Stimulated activated CD4-positive, alpha-beta T cell treated with anti-CD3 and anti-CD28 coated beads, Interleukin-1b, Interleukin-23, amount 100 ng/mL, for 48 hours (primary cell): ENCODE measurements around the gene MAST4.
"Not testable (repeated sequence)": the region's sequence is repeated elsewhere in the genome, so short reads cannot be mapped to it uniquely, and the experiment has no call there.

Source experiments
- DNase-seq: peaks from one replicate; pipeline ENCODE4 v3.0.0-alpha.2; 2020

The MAST4 gene

DNA sequence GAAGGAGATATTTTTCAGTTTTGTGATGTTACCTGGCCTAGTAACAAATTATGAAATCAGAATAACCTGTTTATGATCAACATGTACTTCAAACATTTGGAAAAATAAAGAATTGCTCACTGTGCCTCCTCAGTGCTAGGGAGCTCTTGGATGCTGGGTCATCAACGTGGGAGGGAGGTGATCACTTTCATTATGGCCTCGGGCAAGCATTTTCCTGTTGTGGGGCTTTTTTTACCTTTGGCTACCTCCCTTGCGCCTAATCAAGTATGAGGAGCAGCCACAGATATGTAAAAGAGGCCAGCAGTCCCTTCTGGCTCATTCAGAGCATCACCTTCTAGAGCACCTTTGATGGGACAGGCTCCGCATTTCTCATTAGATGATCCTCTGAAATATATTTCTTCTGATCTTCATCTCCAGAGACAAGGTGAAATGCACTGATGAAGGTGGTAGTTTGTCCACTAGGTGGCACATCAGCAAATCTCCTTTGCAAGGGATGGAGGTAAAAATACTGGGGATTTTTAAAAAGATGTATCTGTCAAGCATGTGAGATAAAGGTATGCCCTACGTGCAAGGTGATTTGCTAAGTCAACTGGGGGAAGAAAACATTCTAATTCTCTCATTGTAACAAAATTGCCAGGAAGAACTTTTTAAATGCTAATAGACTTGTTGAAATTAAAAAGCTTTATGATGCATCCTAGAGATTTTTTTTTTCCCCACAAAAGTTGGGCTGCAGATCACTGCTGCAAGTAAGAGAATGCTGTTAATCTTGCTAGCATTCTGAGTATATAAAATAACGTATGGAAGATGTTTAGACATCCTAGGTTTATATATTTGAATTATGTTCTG, 218.2 kb downstream of the MAST4 start:
- peak; percentile 27 for DNase-seq

DNA sequence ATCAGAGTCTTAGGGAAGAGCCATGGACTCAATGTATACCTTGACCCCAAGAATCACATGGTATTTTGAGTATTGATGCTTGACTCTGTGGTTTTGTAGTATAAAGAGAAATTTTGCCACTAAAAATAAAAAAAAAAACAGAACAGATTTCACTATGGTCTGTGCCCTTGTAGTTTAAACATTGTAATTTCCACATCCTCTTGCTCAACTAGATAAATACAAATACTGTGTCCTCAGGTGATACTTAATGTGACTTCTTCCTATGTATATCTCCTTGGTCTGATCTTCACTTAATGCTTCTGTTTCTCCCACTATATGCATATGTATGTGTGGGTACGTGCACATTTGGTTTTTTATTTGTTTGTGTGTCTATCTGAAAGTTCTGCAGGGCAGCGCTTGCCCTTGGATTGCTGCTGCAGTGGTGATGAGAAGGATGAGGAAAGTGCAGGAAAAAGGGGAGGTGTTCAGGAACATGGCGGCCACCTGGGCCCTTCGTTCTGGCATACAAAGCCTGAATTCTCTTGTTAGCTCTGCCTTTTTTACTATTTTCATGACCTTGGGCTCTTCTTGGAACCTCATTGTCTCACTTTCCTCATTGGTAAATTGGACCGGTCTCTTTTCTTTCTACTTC, 222.2 kb downstream of the MAST4 start:
- no peak for DNase-seq

DNA sequence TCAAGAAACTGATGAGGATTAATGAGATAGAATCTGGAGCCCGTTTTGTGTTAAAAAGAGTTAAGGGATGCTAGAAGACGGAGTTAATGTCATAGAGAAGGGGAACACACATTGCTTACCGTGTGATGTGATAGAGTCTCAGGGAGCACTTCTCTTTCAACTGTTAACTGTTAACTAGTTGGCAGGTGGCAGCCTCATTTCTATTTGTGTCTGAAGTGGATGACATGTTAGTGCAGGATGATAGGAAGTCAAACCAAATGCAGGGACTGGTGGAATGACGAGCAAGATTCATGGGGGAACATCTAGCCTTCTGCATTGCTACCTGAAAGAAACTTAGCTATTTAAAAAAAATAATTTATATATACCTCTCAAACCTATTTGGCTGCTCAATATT, 222.7 kb downstream of the MAST4 start:
- no peak for DNase-seq

DNA sequence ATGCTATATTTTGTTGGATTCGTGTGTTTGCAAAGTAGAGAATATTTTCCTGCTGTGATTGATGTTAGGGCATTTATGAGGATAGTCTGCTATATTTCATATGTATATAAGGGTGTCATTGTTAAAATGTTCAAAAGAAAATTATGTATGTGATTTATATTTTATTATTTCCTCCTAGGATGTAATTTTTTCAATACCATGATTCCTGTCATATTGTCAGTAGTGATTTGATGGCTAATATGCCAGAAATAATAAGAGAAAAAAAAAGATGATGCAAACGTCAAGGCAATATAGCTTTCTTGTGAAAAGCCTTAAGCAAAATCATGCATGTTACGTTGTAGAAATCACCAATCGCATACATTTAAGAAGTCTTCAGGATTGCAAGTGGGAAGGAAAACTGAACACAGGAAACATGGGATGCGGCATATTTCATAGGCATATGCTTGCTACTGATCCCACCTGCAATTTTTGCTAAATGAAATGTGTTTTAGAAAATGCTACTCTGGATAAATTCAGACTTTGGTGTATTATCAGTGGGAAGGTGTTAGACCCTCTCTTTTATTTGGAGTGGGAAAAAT, 224.5 kb downstream of the MAST4 start:
- DNase-seq = no peak

DNA sequence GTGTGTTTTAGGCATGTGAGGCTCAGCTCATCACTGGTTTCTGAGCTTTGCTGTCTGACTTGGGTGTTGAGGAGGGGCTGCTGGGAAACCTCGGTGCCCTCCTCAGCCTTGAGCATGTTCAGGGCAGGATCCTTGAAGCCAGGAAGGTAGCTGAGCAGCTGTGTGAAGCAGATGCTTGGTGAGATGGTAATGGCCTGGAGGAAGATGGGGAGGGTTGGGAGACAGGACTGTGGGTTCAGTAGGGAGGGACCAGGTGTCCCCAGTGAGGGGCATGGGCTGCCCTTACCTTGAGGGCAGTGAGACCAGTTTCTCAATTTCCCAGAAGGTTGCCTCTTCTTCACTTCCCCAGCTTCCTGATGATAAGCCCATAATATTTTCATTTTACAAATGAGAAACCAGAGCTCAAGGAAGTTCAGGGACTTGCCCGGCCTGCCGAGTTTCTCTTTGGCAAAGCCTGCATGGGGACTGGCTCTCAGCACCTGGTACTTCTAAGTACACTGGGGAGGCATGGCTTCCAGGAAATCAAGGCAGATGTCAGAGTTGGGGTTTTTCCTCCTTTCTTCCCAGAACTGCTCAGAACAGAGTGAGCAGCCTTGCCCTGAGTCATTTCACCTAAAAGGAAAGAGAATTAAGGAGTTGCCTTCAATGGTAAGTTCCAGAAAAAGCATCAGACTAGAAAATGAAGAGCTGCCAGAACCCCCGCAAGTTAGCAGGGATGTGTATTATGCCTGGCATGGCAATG, 225.7 kb downstream of the MAST4 start:
- peak; percentile 43 for DNase-seq

DNA sequence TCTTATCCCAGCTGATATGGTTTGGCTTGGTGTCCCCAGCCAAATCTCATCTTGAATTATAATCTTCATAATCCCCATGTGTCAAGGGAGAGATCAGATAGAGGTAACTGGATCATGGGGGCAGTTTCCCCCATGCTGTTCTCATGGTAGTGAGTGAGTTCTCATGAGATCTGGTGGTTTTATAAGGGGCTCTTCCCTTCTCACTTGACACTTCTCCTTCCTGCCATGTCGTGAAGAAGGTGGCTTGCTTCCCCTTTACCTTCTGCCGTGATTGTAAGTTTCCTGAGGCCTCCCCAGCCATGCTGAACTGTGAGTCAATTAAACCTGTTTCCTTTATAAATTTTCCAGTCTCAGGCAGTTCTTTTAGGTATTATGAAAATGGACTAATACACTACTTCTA, 226.7 kb downstream of the MAST4 start:
- not testable (repeated sequence) for DNase-seq

DNA sequence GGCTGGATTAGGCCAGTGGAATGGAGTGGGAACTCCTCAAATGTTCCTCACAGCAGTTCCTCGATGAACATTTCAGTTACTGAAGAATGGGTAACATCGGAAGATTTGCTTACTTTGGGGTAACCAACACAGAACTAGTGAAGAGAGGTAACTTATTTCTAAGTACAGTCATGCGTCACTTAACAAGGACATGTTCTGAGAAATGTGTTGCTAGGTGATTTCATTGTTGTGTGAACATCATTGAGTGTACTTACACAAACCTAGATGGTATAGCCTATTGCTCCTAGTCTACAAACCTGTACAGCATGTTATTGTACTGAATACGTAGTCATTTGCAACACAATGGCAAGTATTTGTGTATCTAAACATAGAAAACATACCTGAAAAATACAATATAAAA, 228.3 kb downstream of the MAST4 start:
- DNase-seq = no peak

DNA sequence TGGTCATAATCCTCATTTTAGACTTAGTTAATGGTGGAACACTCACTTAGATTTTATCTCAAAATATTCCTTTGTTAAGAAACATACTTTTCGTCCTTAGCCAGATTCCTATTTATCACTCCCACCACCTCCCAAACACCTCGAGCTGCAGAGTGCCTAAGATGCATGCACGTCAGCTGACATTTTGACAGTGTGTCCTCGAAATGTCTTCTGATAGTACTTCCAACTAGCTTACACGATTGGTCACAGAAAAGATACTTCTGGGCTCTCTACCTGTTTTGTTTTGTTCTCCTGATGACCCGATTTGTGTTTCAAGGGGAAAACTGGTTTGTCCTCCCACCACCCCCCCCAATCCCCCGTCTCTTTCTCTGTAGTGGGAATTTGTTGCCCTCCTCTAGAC, 230.1 kb downstream of the MAST4 start:
- no peak for DNase-seq

DNA sequence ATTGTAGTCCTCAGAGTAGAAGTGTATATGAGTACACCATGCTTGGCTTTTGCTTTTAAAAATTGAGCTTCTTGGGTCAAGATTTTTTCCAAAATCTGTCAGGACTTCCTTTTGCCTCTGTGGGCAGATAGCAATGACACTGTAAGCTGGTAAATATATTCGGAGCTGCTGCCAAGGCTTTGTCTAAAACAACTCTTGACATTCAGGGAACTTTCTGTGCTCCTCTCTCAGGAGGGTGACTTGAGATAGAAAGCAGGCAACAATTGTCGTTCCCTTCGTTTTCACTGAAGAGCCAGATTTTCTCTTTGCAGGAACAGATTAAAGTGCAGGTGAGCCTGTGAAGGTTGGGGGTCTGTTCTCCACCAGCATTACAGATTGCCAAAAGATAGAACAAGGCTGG, 230.5 kb downstream of the MAST4 start:
- DNase-seq = no peak

DNA sequence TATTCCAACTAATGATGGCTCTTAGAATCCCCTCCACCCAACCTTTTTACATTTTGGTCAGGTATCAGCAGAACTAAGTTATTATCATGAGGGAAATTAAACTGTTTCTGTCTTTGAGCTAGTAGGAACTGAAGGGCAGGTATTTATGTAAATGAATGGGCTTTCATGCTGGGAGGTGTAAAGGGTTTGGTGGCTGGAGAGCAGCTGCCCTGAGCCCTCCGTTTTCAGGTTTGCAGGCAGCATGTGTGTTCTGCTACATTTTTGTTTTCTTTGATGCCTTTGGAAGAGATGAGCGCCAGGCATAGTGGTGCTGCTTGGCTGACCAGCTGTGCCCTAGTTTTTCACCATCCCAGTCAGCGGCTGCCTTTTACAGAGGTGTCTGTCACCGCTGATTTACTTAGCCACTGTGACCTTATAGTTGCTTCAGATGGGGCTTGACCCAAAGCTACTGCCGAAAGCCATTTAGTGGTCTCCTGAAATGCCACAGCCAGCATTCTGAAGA, 231.9 kb downstream of the MAST4 start:
- DNase-seq = no peak

DNA sequence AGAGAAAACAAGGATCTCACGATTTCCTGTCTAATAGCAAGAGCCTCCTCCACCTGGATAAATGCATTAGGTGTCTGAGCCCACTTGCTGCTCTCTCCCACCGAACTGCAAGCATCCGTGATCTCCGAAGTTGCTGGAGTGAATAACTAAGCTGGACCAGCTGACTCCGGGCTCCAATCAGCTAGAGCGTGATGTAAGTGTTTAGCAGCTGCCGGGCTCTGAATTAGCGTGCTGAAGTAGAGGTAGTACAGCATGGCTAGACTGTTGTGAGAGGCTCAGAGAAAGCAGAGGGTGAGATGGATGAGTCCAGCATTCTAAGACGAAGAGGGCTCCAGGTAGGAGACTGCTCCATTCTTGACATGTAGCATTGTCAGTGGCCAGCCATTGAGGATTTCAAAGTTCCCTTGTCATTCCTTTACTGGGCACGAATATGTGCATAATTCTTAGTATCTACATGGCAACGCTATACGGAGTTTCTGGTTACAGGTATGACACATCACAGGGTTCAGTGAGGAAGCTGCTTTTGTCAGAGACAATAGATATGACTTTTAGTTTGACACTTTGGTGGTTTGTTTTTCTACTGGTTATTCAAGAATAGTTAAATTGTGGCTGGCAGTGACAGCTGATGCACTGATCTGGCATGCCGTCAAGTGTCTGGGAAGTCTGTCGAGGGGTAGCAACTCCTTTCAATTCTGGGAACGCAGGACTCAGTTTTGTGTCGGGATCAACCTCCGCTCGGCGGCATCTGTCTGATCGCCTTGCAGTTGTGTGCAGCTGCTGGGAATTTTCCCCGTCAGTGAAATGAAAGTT, 232.6 kb downstream of the MAST4 start:
- DNase-seq = peak; percentile 72

DNA sequence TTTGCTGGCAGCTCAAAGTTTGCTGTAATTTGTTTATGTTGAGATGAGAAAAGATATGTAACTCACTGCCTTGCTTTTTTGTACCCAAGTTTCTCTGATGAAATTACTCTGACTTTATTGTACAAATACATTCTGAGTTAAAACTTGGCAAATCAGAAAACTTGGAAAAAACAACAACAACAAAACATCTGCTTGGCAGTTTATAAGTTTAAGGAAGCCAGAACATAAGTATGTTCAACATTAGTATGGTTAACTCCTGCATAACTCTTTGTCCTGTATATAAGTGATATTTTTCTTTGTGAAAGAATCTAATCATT, 233.1 kb downstream of the MAST4 start:
- DNase-seq = no peak

DNA sequence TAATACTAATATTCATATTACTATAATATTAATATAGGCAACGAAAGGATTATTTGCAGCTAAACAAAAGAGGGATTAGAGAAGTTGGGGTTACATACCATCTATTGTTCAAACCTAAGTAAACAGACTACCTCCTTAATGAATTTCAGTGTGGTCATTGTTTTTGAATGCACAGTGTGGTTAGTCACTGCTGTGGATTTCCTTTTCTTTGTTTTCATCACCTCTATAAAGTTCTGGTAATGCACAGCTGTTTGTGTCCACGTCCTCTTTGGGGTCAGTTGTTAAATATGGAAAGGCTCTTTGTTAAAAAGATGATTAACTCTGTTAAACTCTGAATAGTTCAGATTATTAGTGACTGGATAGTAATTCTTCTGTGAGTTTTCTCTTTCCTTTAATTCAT, 233.6 kb downstream of the MAST4 start:
- DNase-seq = no peak

DNA sequence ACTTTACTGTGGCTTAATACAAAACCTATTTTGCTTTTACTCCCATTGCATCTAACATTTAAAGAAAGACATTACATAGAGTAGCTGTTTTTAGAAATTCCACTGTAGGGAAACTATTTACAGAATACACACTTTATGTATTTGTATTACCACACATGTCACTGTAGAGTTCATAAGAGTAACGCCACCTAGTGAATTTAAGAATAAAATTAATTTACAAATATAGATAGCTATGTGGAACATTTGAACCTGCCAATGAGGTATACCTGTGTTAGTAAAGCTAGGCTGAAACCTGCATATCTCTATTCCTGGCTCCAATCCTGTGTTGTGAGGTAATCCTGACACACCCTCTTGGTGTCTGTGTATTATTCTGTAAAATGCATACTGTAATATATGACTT, 234.4 kb downstream of the MAST4 start:
- no peak for DNase-seq

DNA sequence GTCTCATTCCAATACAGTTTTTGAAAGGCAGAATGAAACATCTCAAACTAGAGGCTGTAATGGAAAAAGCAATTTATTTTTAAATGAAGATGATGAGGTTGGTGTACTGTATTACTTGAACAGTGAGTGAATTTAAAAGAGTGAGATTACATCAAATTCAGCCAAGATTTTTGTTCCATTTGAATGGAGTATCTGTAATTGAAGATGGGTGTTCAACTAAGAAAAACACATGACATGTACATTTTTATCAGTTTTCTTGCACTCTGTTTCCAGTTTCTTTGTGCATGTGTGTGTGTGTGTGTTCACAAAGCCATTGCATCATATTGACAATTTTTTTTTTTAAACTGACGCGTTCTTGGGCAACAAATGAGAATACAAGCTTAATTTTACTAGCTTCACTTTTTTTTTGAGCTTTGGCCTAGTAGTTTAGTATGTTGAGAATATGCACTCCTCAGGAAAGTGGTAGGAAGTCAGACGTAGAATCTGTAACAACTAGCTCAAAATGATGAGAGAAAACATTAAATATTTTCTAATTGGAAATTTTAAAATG, 243.5 kb downstream of the MAST4 start:
- DNase-seq = no peak

DNA sequence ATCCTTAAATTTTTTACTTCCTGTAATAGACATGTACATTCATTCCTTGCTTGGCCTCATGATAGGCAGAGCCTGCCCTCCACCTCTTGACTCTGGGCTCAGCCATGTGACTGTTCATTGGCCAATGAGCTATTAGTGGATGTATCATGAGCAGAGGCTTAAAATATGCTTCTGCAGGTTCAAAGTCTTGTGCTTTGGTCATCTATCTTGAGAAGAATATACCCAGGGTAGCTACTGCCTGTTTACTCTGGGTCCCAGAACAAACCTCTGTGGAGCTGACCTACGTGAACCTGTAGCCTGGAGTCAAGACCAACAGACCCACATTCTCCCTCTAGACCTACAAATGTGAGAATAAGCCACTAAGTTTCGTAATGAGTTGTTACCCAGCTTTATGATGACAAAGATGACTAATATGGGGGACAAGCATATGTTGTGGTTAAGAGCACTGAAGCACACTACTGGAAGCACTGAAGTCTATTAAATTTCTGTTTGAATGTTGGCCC, 244.4 kb downstream of the MAST4 start:
- DNase-seq = peak; percentile 66

DNA sequence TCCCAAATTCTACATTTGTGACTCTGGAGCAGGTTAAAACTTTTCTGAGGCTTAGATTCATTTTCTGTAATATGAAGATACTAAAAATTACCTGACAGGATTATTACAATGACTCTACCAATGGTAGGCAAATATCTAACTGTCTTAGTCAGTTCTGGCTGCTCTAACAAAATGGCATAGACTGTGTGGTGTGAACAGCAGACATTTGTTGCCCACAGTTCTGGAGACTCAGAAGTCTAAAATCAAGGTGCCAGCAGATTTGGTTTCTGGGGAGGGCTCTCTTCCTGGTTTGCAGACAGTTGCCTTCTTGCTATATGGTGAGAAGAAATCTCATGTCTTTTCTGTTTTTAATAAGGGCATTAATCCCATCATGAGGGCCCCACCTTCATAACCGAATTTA, 245.1 kb downstream of the MAST4 start:
- DNase-seq = no peak

DNA sequence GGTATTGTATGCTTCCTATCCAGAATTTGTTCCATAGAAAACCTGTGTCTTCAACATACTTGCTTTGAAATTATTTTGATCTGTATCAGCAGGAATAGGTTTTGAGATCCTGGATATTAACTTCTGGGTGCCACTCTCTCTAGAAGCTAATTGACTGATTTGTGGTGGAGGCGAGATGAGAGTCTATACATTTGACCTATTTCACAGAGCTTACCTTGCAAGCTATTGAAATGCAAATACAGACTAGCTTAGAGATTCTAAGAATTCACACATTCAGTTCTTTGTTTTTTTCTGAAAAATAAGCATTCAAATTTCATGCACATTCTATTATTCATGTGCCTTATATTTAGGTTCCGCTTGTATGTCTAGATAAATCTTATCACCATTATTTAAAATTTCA, 246.3 kb downstream of the MAST4 start:
- DNase-seq = no peak

DNA sequence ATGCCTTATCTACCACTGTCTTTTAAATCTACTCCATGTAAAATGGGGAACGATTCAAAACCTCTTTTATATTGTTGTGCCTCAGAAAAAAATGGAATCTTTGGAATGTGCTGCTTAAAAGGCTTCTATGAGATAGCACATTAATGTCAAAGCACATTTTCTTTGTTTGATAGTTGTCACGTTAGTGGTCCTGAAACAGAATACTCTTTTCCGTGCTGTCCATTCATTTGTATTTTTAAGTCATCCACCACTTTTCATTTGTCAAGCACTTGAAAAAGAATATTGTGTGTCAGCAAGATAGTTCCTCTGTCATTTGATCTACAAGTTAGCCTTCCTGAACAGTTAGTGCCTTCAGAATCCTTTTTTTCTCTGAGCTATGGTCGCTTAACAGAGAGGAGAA, 246.9 kb downstream of the MAST4 start:
- DNase-seq = no peak

DNA sequence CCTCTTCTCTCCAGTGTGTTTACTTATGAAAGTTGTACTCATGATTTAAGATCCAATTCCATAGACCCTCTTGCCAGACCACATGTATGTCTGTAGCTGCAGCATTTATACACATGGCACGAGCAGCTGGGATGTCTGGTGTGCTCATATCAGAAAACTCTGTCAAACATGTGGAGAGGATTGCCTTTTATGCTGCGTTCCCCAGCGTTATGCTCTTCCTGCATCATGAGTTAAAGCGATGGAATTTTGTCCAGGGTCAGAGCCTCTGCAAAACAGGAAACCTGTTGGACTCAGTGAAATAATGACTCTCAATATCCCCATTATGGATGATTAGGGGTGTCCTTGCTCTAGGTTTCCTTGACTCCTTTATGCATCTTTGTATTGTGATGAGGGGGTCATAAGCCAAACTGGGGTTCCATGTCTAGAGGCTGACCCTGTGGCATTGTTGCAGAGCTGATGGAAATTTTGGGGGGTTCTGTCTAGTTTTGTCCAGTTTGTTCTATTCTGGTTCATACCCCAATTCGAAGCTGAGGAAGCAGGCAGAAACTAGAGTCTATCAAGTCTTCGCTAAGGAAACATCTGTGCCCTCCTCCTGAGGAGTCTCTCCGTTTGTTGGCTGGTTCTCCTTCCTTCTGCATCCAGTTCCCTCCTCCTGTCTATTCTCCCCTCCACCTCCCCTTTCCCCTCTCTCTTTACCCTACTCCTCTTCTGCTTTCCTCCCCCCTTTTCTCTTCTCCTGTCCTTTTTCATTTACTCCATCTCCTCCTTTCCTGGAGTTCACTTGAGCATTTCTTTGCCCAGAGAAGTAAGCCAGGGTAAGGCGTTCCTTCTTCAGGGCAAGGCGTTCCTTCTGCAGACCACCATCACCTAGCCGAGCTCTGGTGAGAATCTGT, 252.8 kb downstream of the MAST4 start:
- no peak for DNase-seq

DNA sequence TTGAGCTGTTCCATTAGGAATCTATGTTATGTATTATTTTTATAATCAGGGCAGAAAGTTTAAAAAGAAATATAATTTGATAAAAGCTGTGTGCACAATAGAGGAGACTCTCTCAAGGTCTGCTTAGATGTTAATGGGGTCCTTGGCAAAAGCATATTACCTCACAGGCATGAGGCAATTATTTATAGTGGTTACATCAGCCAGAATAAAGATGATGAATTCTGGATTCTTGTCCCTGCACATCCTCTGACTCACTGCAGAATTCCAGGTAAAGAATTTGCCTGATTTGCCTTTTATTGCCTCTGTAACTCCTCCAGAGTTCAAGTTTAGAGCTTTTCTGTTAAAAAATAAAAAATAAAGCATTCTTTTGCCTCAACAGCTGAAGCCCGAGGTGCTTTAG, 253.6 kb downstream of the MAST4 start:
- DNase-seq = no peak
